Measurements from ENCODE around the gene BIRC7.

GRCh38 chr20:63202021-63202420 lies 33.7 kb upstream of the BIRC7 start:
- TF ChIP-seq, protein P1, sequence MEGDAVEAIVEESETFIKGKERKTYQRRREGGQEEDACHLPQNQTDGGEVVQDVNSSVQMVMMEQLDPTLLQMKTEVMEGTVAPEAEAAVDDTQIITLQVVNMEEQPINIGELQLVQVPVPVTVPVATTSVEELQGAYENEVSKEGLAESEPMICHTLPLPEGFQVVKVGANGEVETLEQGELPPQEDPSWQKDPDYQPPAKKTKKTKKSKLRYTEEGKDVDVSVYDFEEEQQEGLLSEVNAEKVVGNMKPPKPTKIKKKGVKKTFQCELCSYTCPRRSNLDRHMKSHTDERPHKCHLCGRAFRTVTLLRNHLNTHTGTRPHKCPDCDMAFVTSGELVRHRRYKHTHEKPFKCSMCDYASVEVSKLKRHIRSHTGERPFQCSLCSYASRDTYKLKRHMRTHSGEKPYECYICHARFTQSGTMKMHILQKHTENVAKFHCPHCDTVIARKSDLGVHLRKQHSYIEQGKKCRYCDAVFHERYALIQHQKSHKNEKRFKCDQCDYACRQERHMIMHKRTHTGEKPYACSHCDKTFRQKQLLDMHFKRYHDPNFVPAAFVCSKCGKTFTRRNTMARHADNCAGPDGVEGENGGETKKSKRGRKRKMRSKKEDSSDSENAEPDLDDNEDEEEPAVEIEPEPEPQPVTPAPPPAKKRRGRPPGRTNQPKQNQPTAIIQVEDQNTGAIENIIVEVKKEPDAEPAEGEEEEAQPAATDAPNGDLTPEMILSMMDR (IDR thresholded peaks at IDR 0.05) = no peak
- TF ChIP-seq POLR2A (IDR thresholded peaks at IDR 0.05) = no peak

All from right lobe of liver (tissue), 4 donors.